GM12878 (cell line): ENCODE results near the gene ZYG11B. TPM values are rescaled to one million over a fixed set of nuclear protein-coding genes. Genes with fewer than 3 reads are reported as not detected.

Experiments used
- ATAC-seq: fragments of 200-7000 bp; cut with Tn5 transposase; 3 replicates; pipeline ENCODE4 v1.9.1; 2020; ENCODE audit warnings: mild to moderate bottlenecking, moderate library complexity
- Bru-seq: library from RNA; stranded (reverse); fragments of 400-500 nt; gene quantifications from one replicate; lab custom pipeline; 2021; lab: Mats Ljungman, UMichigan
- BruChase-seq, 2 experiments: library from RNA; stranded (reverse); fragments of 400-500 nt; gene quantifications; one replicate each; lab custom pipeline; 2021; lab: Mats Ljungman, UMichigan
- BruUV-seq: library from RNA; stranded (reverse); fragments of 400-500 nt; replicated peaks from 2 replicates; lab custom pipeline; 2021; lab: Mats Ljungman, UMichigan
- CTCF ChIA-PET: fragments of 300-600 bp; sonication (Branson Sonifier 250); formaldehyde crosslinking; extraction: SDS; loops from one replicate; lab custom pipeline; 2021; ENCODE audit warnings: inconsistent platforms; lab: Yijun Ruan, JAX
- POLR2A ChIA-PET: fragments of 350-600 bp; formaldehyde crosslinking; extraction: SDS; loops from one replicate; lab custom pipeline; 2021; ENCODE audit warnings: inconsistent platforms; lab: Charles Lee
- RAD21 ChIA-PET: fragments of 300-600 bp; sonication (Branson Sonifier 250); formaldehyde crosslinking; loops from one replicate; lab custom pipeline; 2023; ENCODE audit warnings: antibody characterized with exemption; ENCODE audit not compliant: unreplicated experiment; lab: Charles Lee
- SMC1A ChIA-PET: fragments of 300-600 bp; sonication (Branson Sonifier 250); formaldehyde crosslinking; loops from one replicate; lab custom pipeline; 2023; ENCODE audit not compliant: unreplicated experiment, uncharacterized antibody; lab: Charles Lee
- DNase-seq: peaks from one replicate; pipeline ENCODE4 v3.0.0-alpha.2; 2011; ENCODE audit warnings: low read depth, low spot score
- FAIRE-seq: peaks from 3 replicates; lab custom pipeline; 2011; peaks lifted over from hg19 to GRCh38; lab: Jason Lieb, UNC
- H2AFZ ChIP-seq: 2 replicates; pipeline ENCODE4 v1.6.0; 2011; ENCODE audit warnings: low read depth, low read length, control low read depth; ENCODE audit not compliant: control insufficient read depth
- H3K27ac ChIP-seq: 2 replicates; pipeline ENCODE4 v1.5.1; 2011; ENCODE audit warnings: control low read depth; ENCODE audit not compliant: control insufficient read depth, insufficient read depth
- H3K27me3 ChIP-seq, 2 experiments: replicated peaks in 1 of 2; 2 replicates each; pipeline versions ENCODE4 v1.6.0 to v1.6.1; 2011; ENCODE audit warnings: low read length in 1 of 2; ENCODE audit not compliant: control insufficient read depth in 2 of 2, insufficient read depth in 2 of 2
- H3K36me3 ChIP-seq, 2 experiments: 2 replicates each; pipeline ENCODE4 v1.5.1; 2011; ENCODE audit warnings: low read length in 1 of 2; ENCODE audit not compliant: control insufficient read depth in 2 of 2, insufficient read depth in 2 of 2
- H3K4me1 ChIP-seq: 2 replicates; pipeline ENCODE4 v1.6.1; 2011; ENCODE audit warnings: mild to moderate bottlenecking, low read length, moderate library complexity, mixed read lengths; ENCODE audit not compliant: control insufficient read depth, insufficient read depth
- H3K4me2 ChIP-seq: 2 replicates; pipeline ENCODE4 v1.6.0; 2011; ENCODE audit warnings: control low read depth; ENCODE audit not compliant: control insufficient read depth, insufficient read depth
- H3K4me3 ChIP-seq: fragments of 200-600 bp; sonication (generic); 2 replicates; pipeline ENCODE4 v1.5.1; 2016
- H3K79me2 ChIP-seq: 2 replicates; pipeline ENCODE4 v1.6.0; 2011; ENCODE audit warnings: low read length; ENCODE audit not compliant: control insufficient read depth, insufficient read depth
- H3K9ac ChIP-seq: 2 replicates; pipeline ENCODE4 v1.8.0; 2011; ENCODE audit warnings: low read length, control low read depth, mixed read lengths; ENCODE audit not compliant: control insufficient read depth, insufficient read depth
- H3K9me3 ChIP-seq: replicated peaks from 3 replicates; pipeline ENCODE4 v1.5.1; 2011; ENCODE audit warnings: mild to moderate bottlenecking, low read length; ENCODE audit not compliant: control insufficient read depth, insufficient read depth
- H4K20me1 ChIP-seq: 2 replicates; pipeline ENCODE4 v1.6.0; 2011; ENCODE audit not compliant: control insufficient read depth, insufficient read depth
- BACH1 ChIP-seq: fragments of 450-650 bp; IDR thresholded peaks from 2 replicates; pipeline ENCODE4 v1.6.1; 2017; ENCODE audit warnings: mild to moderate bottlenecking, borderline replicate concordance
- BHLHE40 ChIP-seq, 2 experiments: fragments of 450-650 bp in 1 of 2; IDR thresholded peaks; 2 replicates each; pipeline ENCODE4 v1.6.1; 2011 to 2017; ENCODE audit warnings: low read depth in 2 of 2, borderline replicate concordance in 1 of 2, improper control_type of control experiment in 1 of 2, low read length in 1 of 2, mild to moderate bottlenecking in 1 of 2
- DPF2 ChIP-seq: fragments of 450-650 bp; IDR thresholded peaks from 2 replicates; pipeline ENCODE4 v1.6.1; 2017; ENCODE audit warnings: mild to moderate bottlenecking
- E4F1 ChIP-seq: fragments of 450-650 bp; IDR thresholded peaks from 2 replicates; pipeline ENCODE4 v1.6.1; 2018; ENCODE audit warnings: borderline replicate concordance, mild to moderate bottlenecking; ENCODE audit not compliant: partially characterized antibody
- GATAD2B ChIP-seq: fragments of 450-650 bp; conservative IDR thresholded peaks from 2 replicates; pipeline ENCODE4 v1.6.1; 2017; ENCODE audit warnings: low read depth, mild to moderate bottlenecking, moderate library complexity
- NKRF ChIP-seq: fragments of 450-650 bp; conservative IDR thresholded peaks from 2 replicates; pipeline ENCODE4 v1.6.1; 2017; ENCODE audit warnings: mild to moderate bottlenecking, moderate library complexity
- POLR2AphosphoS5 ChIP-seq: IDR thresholded peaks from 2 replicates; pipeline ENCODE4 v1.6.1; 2011; ENCODE audit warnings: mild to moderate bottlenecking, low read length, inconsistent platforms
- RELB ChIP-seq: fragments of 450-650 bp; IDR thresholded peaks from 2 replicates; pipeline ENCODE4 v1.6.1; 2017; ENCODE audit warnings: low read depth, mild to moderate bottlenecking, moderate library complexity
- SMARCA5 ChIP-seq: fragments of 450-650 bp; IDR thresholded peaks from 2 replicates; pipeline ENCODE4 v1.6.1; 2017; ENCODE audit warnings: mild to moderate bottlenecking
- YY1 ChIP-seq: IDR thresholded peaks from 2 replicates; pipeline ENCODE4 v1.6.1; 2011; ENCODE audit warnings: low read depth, mild to moderate bottlenecking, low read length
- WGBS: methylation state at CpG from one replicate; pipeline ENCODE4 v1.1.6; 2016; ENCODE audit warnings: low lambda C conversion rate; ENCODE audit not compliant: insufficient replicate concordance, insufficient coverage; ENCODE audit errors: missing lambda C conversion rate; 5-methylcytosine and 5-hydroxymethylcytosine counted together
- in situ Hi-C: fragments of 300-500 bp; cut with MboI; formaldehyde crosslinking; loops from 9 replicates; pipeline ENCODE4 v1.14.3; 2018; ENCODE audit warnings: mixed read lengths
- intact Hi-C: fragments of 100-400 bp; cut with micrococcal nuclease; formaldehyde crosslinking; loops from one replicate; pipeline ENCODE4 v1.14.2; 2022; ENCODE audit not compliant: unreplicated experiment
- long read RNA-seq, 2 experiments: library from polyadenylated mRNA; unstranded; transcript quantifications; one replicate each; pipeline ENCODE4 v2.0.0, GENCODE V29; 2019 to 2020
- polyA minus RNA-seq, 3 experiments: library from RNA; depleted of rRNA, polyadenylated mRNA; stranded (reverse); fragments of >200 nt; gene quantifications; 2 replicates each; pipeline ENCODE4 v1.2.3, GENCODE V29; 2011
- polyA plus RNA-seq, 11 experiments: library from polyadenylated mRNA; depleted of rRNA in 4 of 11; unstranded in 6 of 11; stranded (reverse) in 5 of 11; fragments of >200 nt; fragmentation: Nextera tagmentation in 4 of 11; fragmentation: Illumina TruSeq in 1 of 11; extraction: Ambion mirVana in 4 of 11; extraction: Trizol in 1 of 11; gene quantifications; 1 replicate in 1 of 11; 2 replicates in 10 of 11; pipeline versions ENCODE4 v1.2.1 to v1.2.3, GENCODE V29; 2011 to 2016; ENCODE audit warnings: inconsistent platforms in 2 of 11, missing spikeins in 2 of 11, low read depth in 1 of 11
- total RNA-seq, 4 experiments: library from RNA; depleted of rRNA in 3 of 4; stranded (reverse); fragments of >200 nt in 3 of 4; fragmentation: Illumina TruSeq in 1 of 4; extraction: Trizol in 1 of 4; gene quantifications; 2 replicates each; pipeline versions ENCODE4 v1.2.1 to v1.2.3, GENCODE V29; 2013 to 2021

The ZYG11B gene
- total RNA-seq (2013; cell fraction: nucleolus; rRNA removed): 22.4 and 24.8 TPM in 2 replicates
- total RNA-seq (2014; rRNA removed): 8.5 and 11.7 TPM in 2 replicates
- total RNA-seq (2014; rRNA removed; fragmentation: Illumina TruSeq; extraction: Trizol): 8.1 and 8.4 TPM in 2 replicates
- total RNA-seq (2021): 8.0 and 8.6 TPM in 2 replicates
- 1.4 TPM for polyA plus RNA-seq (2011; ENCODE audit: low read depth)
- polyA plus RNA-seq (2011; rRNA removed): 7.8 and 10.0 TPM in 2 replicates
- polyA plus RNA-seq (2011; cell fraction: cytosol; rRNA removed): 4.4 and 4.5 TPM in 2 replicates
- polyA plus RNA-seq (2011; cell fraction: nucleus; rRNA removed): 2.0 and 2.6 TPM in 2 replicates
- polyA plus RNA-seq (2012): 2.2 and 3.3 TPM in 2 replicates
- 4.4 and 5.0 TPM in 2 replicates for polyA plus RNA-seq (2014; fragmentation: Illumina TruSeq; extraction: Trizol)
- 1 to 10 TPM; 1.8 to 2.6 TPM for polyA plus RNA-seq (2014; fragmentation: Nextera tagmentation; extraction: Ambion mirVana)
- 3.5 and 4.0 TPM in 2 replicates for polyA plus RNA-seq (2014; rRNA removed)
- 1 to 10 TPM; 4.2 to 6.3 TPM for polyA plus RNA-seq (2016; fragmentation: Nextera tagmentation; extraction: Ambion mirVana)
- 22.2 and 22.4 TPM in 2 replicates for polyA minus RNA-seq (2011; rRNA and poly(A)+ RNA removed)
- 3.9 and 6.1 TPM in 2 replicates for polyA minus RNA-seq (2011; cell fraction: cytosol; rRNA and poly(A)+ RNA removed)
- polyA minus RNA-seq (2011; cell fraction: nucleus; rRNA and poly(A)+ RNA removed): 8.2 and 8.9 TPM in 2 replicates
- percentile 59 among the genes with signal in this experiment for Bru-seq, nascent RNA
- percentile 61 among the genes with signal in this experiment for BruChase-seq, experiment 1, labeled RNA remaining after a 6-hour chase
- percentile 63 among the genes with signal in this experiment for BruChase-seq, experiment 2, labeled RNA remaining after a 2-hour chase
- long read RNA-seq, experiment 1, full-length matches to known transcripts: 1 of 2 reads
- long read RNA-seq, experiment 1, partial matches to known transcripts: 1 of 2 reads
- long read RNA-seq, experiment 1, other reads (novel, unspliced or antisense): 0 of 2 reads
- long read RNA-seq, experiment 2, partial matches to known transcripts: 0 of 3 reads
- long read RNA-seq, experiment 2, other reads (novel, unspliced or antisense): 3 of 3 reads

GRCh38 chr1:52726265-52727113, at the start of gene ZYG11B:
Gene ZYG11B (plus strand): TSS chr1:52726453. CDS start chr1:52726654, 201 bp downstream.
- in situ Hi-C loops (no loop called here), intact Hi-C loops (no loop called here)
- Histone ChIP-seq H3K9me3 (no peaks in the 10 kb centered on the region), H3K27me3 (no peaks in the 10 kb centered on the region), H3K9ac (peak within 1 kb of the TSS; percentile 68), H3K4me3 (peak within 1 kb of the TSS; percentile 94), H3K27ac (peak within 1 kb of the TSS; percentile 51), H3K79me2 (peaks cover 12% of the 10 kb centered on the region), H3K4me1 (no peaks in the 10 kb centered on the region; the same call in 1 of the 2 replicates), H2AFZ (peak within 1 kb of the TSS; percentile 85), H3K36me3 (no peaks in the 10 kb centered on the region), H4K20me1 (no peaks in the 10 kb centered on the region), H3K4me2 (peak within 1 kb of the TSS; percentile 82)
- 0% methylated on average over 25 of the region's 59 CpGs for WGBS
- ATAC-seq (peak; percentile 97), FAIRE-seq (no peak), DNase-seq (peak; percentile 24)
- BruUV-seq: no TSS peak
- ChIA-PET SMC1A (interaction anchor here (0.7 to 2.1 kb wide), 3 partner anchors 13 to 322 kb away, joined by 3 to 6 read pairs (median 5); partner anchors contain the start of genes ORC1 and PRPF38A), POLR2A (interaction anchor here (0.6 to 2.1 kb wide), 10 partner anchors 12 to 671 kb away, joined by 3 to 7 read pairs (median 4); no protein-coding TSS in a partner anchor), RAD21 (interaction anchor here (1.0 to 2.3 kb wide), 3 partner anchors 24 to 141 kb away, joined by 3 to 12 read pairs (median 5); partner anchors contain the start of gene ZYG11A), CTCF (interaction anchor here (0.7 to 1.9 kb wide), 7 partner anchors 10 to 115 kb away, joined by 3 to 4 read pairs (median 4); no protein-coding TSS in a partner anchor)
- TF ChIP-seq BACH1 (peak; percentile 79), NKRF (peak; percentile 75), BHLHE40 (IDR thresholded peaks at IDR 0.05; ENCODE audit: borderline replicate concordance in 1 of 2, low read depth in 2 of 2, low read length in 1 of 2) (peak in 1 of 2 experiments; percentile 59; a peak in 2 of 4 replicates), GATAD2B (peak; percentile 97), YY1 (peak; percentile 40; the same call in 1 of the 2 replicates), POLR2AphosphoS5 (no peak), DPF2 (peak; percentile 81), RELB (0 out of 2 replicates have a peak, but pooled peaks have one; percentile 34), E4F1 (no peak), SMARCA5 (peak; percentile 69)
